ENCODE measurements around the gene COPZ2. TPM values are rescaled to one million over a fixed set of nuclear protein-coding genes. Genes with fewer than 3 reads are reported as not detected.
A peak's percentile ranks its signal among the peaks of the same experiment; 100 is the strongest.
"Not testable (repeated sequence)": the region's sequence is repeated elsewhere in the genome, so short reads cannot be mapped to it uniquely, and the experiment has no call there.

The COPZ2 gene
- total RNA-seq, 1 donor from 2014 or later, result 3.3 TPM

- FAIRE-seq (no peak), DNase-seq (ENCODE audit: low spot score in 2 of 2) (peak; percentile 69 to 78)
Observed at GRCh38 chr17:48012151-48012520, 25.5 kb downstream of the COPZ2 start.

GRCh38 chr17:48011405-48012150 lies 26.0 kb downstream of the COPZ2 start:
- DNase-seq (ENCODE audit: low spot score in 2 of 2) (no peak), FAIRE-seq (no peak)

DNA sequence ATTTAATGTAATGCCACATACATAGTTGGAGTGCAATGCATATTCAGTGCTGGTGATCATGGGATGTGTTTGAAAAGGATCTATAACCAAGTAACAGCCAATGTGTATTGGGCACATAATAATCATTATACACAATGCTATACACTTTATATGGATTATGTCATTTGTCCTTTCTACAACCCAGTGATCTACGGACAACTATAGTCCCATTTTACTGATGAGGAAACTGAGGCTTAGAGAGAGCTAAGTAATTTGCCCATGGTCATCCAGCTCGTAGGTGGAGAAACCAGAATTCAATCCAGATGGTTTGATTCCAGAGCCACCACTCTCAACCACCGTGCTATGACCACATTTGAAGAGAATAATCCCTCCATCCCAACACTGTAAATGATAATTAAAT lies 27.4 kb downstream of the COPZ2 start:
- DNase-seq (ENCODE audit: low spot score in 2 of 2), result no peak
- no peak for FAIRE-seq

DNA sequence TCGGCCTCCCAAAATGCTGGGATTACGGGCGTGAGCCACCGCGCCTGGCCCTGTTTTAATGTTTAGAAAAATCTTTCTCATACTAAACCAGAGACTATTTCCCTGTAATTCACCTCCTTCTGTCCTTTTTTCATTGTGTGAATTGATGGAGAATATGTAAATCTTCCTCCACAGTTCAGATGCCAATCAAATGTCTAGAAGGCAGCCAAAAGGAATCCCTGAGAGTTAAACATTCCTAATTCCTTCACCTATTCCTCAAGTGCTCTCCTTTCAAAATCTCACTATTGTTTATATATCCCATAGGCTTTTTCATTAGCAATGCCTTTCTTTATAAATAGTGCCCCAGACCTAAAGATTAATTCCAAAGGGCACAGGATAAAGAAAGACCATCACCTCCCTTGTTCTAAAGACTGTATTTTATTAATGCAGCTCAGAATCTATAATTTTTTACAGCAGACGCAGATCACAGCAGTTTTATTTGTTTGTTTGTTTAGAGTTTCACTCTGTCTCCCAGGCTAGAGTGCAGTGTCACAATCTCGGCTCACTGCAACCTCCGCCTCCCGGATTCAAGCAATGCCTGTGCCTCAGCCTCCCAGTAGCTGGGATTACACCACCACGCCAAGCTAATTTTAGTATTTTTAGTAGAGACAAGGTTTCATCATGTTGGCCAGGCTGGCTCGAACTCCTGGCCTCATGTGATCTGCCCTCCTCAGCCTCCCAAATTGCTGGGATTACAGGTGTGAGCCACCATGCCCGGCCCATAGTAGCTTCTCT lies 30.5 kb downstream of the COPZ2 start:
- FAIRE-seq, result no peak

DNA sequence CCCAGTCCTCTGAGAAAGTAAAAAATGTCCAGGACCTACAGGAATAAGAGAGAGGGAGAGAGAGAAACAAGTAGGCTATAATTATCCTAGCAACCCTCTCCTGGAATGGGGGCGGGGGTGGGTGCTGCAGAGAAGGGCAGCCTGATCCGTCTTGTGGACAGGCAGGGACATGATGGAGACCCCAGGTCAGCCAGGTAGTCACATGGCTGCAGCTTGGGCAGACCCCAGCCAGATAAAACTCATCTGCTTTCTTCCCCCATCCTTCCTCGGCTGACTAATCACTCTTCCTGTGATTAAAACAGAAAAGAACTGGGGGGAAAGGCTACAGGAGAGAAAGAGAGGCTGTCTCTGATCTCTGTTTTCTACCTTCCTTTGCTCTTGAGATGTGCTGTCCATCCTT lies 32.6 kb downstream of the COPZ2 start:
- FAIRE-seq, result no peak
- DNase-seq (ENCODE audit: low spot score in 2 of 2), result no peak

More for the DNA sequence above, 30.5 kb downstream of the COPZ2 start:
- DNase-seq (ENCODE audit: low spot score in 2 of 2), result no peak

GRCh38 chr17:48003417-48004151 lies 34.0 kb downstream of the COPZ2 start:
- FAIRE-seq (no peak), DNase-seq (ENCODE audit: low spot score in 2 of 2) (no peak)

GRCh38 chr17:48002916-48003416 lies 34.6 kb downstream of the COPZ2 start:
- DNase-seq (ENCODE audit: low spot score in 2 of 2) (no peak), FAIRE-seq (no peak)

DNA sequence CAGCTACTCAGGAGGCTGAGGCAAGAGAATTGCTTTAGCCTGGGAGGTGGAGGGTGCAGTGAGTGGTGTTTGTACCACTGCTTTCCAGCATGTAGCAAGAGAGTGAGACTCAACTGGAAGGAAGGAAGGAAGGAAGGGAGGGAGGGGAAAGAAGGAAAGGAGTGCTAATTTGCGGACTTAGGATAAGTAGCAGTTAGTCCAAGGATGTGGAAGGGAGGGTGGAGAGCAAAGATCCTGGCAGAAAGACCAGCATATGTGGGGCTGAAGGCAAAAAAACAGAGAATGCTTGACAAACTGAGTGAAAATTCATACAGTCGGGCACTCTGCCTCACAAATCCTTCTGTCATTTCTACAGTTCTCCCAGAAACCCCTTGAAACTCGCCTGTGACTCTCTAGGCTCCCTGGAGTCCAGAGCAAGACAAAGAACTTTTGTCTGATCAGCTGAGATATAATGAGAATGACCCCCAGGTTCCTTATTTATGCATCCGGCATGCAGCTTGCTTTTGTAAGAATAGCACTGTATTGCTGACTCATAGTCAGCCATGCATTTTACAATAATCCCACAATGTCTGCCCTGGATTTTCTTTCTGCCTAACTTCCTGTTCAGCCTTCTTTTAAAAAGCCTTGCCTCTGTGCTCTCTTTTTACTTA lies 35.2 kb downstream of the COPZ2 start:
- FAIRE-seq (no peak), DNase-seq (ENCODE audit: low spot score in 2 of 2) (peak in 1 of 2 donors; percentile 44)

DNA sequence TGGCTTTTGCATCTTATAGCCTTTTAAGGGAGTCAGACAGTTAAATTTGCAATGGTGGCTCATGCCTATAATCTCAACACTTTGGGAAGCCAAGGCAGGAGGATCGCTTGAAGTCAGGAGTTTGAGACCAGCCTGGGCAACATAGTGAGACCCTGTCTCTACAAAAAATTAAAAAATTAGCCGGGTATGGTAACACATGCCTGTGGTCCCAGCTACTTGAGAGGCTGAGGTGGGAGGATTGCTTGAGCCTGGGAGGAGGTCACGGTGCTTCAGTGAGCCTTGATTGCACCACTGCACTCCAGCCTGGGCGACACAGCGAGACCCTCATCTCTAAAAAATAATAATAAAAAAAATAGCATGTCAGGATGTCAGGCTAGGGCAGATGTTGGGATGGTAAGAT lies 35.9 kb downstream of the COPZ2 start:
- DNase-seq (ENCODE audit: low spot score in 2 of 2); FAIRE-seq: not testable (repeated sequence)

GRCh38 chr17:48001197-48001596 lies 36.4 kb downstream of the COPZ2 start:
- no peak for DNase-seq (ENCODE audit: low spot score in 2 of 2)
- no peak for FAIRE-seq

- no peak for FAIRE-seq
Observed at GRCh38 chr17:47999582-47999981, 38.0 kb downstream of the COPZ2 start.

GRCh38 chr17:47998044-47998443 lies 39.6 kb downstream of the COPZ2 start:
- FAIRE-seq (no peak), DNase-seq (ENCODE audit: low spot score in 2 of 2) (no peak)

More at GRCh38 chr17:47999582-47999981, 38.0 kb downstream of the COPZ2 start:
- no peak for DNase-seq (ENCODE audit: low spot score in 2 of 2)

GRCh38 chr17:47997586-47997985 lies 40.0 kb downstream of the COPZ2 start:
- DNase-seq (ENCODE audit: low spot score in 2 of 2) (no peak), FAIRE-seq (no peak)

- FAIRE-seq, result no peak
- DNase-seq (ENCODE audit: low spot score in 2 of 2), result no peak
Observed at GRCh38 chr17:47996201-47996600, 41.4 kb downstream of the COPZ2 start.

DNA sequence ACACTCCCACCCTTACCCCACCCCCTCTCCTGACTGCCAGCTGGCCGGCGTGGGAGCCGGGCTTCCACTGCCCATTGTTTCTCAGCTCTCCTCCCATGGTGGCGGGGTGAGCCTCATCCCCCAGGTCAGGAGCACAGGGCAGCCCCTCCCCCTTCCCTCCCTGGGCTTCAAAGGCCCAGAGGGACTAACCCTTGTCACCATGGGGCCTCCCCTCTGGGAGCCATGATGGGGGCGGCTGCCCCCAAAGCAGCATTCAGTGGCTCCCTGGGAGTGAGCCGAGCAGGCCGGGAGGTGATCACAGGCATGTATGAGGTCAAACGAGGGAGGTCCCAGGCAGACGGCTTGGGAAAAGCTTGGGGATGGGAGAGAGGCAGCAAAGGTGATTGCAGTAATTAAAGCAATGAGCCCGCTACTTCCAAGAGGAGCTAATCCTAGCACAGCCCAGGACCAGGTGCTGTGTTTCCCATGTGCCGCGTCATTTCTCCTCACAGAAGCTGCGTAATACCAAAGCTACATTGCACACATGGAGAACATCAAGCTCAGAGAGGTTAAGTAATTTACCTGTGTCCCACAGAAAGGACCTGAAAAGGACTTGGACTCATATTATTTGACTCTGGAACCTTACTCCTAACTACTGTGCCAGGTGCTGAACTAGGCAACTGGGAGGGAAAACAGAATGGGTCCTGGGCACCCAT lies 42.2 kb downstream of the COPZ2 start:
- FAIRE-seq (no peak), DNase-seq (ENCODE audit: low spot score in 2 of 2) (no peak)

DNA sequence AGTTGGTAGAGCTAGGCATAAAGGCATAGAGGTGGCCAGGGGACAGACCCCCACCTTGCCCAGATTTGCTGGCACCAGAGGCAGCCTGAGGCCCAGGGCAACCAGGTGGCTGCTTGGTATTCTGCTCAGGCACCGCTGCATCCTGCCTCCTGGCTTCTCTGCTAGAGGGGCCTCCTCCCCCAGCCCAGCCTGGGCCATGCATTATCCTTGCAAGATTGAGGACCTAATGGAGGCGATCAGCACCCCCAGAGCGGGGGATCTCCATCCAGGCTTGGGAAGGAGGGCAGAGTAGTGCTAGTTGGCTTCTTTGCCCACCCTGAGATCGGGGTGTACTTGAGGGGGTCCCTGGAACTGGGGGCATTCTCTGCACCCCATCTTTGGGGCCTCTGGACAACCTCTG lies 42.9 kb downstream of the COPZ2 start:
- DNase-seq (ENCODE audit: low spot score in 2 of 2), result no peak
- no peak for FAIRE-seq

- FAIRE-seq, result no peak
Observed at GRCh38 chr17:47993964-47994363, 43.6 kb downstream of the COPZ2 start.

DNA sequence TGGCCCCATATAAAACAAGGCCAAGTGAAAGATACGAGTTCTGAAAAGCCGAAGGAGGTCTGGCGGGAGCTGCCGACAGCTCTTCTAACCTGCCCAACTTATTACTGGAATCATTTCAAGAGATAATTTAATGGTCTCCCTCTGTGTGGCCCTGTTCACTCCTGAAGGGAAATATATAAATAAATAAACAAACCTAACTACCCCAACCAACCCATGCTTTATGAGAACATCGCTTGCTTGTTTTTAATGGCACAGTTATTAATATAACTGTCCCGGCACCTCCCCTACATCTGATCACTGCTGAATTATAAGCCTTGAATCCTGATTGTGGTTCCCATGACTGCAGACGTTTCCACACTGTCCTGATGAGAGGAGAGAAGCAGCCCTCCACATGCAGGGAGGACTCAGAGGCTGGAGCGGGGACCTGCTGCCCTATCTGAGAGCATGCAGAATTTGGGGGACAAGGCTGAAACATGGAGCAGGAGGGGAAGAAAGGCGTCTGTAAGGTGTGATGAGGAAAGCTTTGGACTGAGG lies 44.5 kb downstream of the COPZ2 start:
- DNase-seq (ENCODE audit: low spot score in 2 of 2) (no peak), FAIRE-seq (no peak)

More at GRCh38 chr17:47993964-47994363, 43.6 kb downstream of the COPZ2 start:
- DNase-seq (ENCODE audit: low spot score in 2 of 2), result no peak

DNA sequence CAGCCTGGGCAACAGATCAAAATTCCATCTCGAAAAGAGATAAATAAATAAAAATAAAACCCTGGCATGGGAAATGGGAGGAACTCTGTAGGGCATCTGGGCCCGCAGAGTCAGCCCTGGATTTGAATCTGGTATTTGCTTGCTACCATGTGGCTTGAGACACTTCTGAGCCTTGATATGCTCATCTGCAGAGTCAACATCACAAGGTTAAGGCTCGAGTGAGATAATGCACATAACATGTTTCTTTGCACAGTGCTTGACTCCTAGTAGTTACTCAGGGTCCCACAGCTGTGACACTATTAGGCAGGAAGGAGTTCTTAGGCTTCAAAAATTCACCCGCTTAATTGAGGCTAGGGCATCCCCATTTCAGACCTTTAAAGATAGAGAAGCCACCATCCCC lies 45.4 kb downstream of the COPZ2 start:
- DNase-seq (ENCODE audit: low spot score in 2 of 2) (no peak), FAIRE-seq (no peak)

Data from frontal cortex (tissue), 4 donors.